ENCODE results near the gene OSBPL3.

The OSBPL3 gene

DNA sequence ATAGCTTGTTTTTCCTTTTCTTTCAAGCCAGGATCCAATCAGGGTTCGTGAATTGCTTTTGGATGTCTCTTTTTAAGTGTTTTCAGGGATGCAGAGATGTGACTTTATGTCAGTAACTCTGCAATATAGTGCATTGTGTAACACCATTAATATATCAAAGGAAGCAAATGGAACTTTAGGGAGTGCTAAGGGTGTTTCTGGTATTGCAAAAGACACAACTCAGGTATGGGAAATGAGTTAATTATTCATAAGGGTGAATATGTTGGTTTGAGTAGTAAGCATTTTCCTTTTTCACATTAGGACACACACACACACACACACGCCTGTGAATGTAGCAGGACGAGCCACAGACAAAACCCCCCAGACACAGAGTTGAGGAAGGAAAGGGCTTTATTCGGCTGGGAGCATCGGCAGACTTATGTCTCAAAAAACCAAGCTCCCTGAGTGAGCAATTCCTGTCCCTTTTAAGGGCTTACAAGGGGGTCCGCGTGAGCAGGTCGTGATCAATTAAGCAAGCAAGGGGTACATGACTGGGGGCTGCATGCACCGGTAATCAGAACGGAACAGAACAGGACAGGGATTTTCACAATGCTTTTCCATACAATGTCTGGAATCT lies 190.9 kb downstream of the OSBPL3 start:
- no peak for DNase-seq

DNA sequence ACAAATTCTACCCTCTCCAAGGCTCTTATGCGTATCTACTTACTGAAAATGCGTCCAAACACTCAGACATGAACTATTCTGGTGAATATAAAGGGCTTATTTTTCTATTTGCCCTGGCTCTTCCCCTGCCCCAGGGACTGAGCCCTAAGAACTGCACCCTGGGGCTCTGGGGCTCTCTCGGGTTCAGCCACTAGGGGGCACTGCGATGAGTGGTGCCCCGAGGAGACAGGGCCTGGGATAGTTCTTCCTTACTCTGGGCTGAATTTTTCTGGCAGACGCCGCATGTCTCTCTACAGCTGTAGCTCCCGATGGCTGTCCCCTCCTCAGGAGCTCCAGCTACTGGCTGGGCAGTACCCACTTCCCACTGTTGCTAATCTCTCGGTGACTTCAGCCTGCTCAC lies 191.9 kb downstream of the OSBPL3 start:
- DNase-seq, result no peak

DNA sequence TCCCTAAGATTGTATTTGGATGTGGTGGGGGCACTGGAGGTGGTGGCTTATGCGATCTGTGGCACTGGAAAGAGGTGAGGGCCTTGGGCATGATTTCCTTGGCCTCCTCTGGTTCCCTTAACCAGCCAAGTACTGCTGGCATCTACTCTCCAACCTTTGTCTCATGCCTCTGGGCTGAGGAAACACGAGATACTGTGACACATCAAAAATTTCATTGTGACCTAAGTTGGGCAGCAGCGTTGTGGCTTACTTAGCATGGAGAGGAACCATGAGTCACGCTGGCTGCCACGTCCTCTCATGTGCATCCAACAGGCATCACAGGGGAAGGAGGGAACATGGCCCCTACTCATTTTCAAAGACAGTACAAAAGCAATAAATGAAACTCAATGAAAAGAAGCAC lies 193.0 kb downstream of the OSBPL3 start:
- DNase-seq, result no peak

DNA sequence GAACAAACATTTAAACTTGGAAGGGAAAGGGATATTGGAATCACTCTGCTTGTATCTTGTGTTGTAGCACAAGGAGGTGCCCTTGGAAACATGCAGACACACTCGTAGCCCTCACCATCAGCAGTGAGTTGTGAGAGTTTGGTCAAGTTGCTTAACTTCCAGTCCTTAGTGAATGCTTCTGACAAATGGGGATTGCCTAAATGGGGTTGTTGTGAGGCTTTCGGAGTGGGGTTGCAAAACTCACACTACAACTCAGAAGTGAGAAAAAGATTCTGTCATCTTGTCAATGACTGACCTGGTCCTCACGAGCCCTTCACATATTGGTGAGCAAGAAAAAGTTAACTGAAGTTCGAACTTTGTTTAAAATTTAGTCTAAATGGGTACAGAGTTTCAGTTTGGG lies 193.7 kb downstream of the OSBPL3 start:
- no peak for DNase-seq

DNA sequence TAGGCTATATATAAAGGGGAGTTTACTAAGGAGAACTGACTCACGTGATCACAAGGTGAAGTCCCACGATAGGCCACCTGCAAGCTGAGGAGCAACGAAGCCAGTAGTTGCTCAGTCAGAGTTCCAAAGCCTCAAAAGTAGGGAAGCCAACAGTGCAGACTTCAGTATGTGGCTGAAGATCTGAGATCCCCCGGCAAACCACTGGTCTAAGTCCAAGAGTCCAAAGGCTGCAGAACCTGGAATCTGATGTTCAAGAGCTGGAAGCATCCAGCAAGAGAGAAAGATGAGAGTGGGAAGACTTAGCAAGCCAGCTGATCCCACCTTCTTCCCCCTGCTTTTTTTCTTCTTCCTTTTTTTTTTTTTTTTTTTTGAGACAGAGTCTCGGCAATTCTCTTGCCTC lies 195.7 kb downstream of the OSBPL3 start:
- DNase-seq, result no peak

DNA sequence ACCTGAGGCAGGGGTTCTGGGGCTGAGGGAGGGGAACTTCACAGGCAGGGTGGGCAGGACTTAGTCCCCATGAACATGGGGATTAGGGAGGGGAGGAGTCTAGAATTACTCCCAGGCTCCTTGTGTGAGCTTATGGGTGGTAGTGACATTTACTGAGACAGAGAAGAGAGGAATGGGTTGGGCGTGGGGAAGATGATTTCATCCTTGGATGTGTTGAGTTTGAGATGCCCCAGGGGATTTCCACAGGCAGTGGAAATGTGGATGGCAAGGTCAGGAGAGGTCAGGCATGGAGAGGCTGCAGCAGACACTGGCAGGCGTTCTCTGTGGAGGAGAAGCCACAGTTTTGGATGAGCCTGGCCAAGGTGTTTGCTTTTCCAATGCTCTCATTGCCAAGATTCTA lies 196.3 kb downstream of the OSBPL3 start:
- no peak for DNase-seq

DNA sequence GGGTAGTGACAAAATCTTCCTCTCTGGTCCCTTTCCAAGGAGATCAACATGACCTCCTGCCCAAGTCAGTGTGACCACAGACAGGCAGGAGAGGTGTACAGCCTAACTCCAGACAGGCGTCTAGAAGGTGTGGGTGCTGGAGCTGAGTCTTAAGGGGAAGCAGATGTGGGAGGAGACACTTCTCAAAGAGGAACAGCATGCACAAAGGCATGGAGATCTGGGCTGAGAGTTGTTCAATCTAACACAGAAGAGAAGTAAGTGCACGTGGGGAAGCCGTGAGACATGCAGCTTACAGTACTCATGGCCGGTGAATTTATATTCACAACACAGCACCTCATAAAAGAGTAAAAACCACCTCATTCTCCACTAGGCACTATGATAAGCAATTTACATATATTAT lies 198.9 kb downstream of the OSBPL3 start:
- no peak for DNase-seq

DNA sequence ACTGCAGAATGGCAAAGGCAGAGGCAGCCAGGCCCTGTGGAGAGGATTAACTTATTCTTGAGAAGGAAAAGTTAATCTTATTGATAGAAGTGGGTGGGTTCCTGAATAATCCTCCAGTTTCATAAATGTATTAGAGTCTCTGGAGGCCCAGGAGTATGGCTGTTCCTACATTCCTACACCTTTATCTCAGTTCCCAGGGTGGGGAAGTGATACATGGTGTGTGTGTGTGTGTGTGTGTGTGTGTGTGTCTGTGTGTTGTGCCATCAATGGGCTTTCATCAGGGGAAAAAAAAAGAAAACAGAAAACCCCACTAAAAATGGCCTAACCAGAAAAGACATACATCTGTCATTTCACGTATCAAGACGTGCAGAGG lies 200.7 kb downstream of the OSBPL3 start:
- DNase-seq, result no peak

DNA sequence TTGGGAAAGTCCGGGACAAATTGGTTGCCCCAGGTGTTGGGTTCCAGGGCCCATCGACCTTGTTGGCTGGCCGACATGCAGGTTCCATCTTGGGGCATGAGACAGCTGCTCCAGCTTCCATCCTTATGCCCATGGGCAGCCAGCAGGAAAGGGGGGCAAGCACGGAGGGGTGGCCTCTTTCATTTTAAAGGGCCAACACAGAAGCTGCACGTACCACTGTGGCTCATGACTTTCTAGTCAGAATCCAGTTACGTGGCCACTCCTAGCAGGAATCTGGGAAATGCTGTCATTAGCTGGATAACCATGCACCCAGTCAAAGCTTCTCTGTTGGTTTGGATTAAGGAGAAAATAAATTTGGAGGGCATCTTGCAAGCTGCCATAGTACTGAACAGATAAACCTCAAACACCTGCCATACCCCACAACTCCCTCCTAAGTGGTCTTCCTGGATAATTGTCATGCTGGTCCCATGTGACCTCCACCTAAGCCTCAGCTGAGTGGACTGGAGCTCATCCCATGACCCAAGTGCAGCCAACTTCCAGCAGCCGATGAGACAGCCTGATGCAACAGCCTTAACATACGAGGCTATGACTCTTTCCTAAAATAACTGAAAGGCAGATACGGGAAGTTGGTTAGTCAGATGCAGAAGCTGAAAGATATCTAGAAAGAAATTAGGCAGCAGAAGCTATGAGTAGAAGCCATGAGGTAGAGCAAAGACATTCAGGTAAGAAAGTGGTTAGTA lies 201.3 kb downstream of the OSBPL3 start:
- no peak for DNase-seq

DNA sequence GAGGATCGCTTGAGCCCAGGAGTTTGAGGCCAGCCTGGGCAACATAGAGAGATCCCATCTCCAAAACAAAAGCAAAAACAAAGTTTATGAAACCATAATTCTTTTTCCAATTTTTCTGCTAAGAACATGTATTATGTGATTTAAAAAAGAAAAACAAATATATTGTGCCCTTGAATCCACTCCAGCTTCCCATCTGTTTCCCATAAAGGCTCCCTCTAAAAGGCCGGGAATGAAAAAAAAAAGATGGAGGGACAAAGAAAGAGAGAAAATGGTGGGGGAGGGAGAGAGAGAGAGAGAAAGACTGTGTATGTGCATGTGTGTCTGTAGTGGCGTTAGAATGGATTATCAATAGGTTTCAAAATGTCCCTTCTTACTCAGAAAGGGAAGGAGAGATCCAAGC lies 202.2 kb downstream of the OSBPL3 start:
- DNase-seq, result no peak

DNA sequence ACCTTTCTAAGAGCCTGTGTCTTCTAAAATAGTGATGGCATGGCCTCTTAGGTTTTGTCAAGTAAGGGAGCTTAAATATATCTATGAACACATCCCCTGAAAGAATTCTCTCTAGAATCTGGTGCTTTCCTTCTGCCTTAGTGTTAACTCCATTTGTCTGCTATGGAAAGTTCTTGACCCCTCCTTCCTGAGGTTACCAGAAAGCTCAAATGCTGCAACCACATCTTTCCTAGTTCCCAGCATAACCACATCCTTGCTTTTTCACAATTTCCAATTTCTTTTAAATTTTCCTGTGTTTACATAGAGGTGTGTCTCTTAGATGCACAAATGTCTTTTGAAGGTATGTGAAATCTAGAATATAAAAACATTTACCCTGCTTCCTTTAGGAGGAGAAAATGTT lies 206.3 kb downstream of the OSBPL3 start:
- no peak for DNase-seq

DNA sequence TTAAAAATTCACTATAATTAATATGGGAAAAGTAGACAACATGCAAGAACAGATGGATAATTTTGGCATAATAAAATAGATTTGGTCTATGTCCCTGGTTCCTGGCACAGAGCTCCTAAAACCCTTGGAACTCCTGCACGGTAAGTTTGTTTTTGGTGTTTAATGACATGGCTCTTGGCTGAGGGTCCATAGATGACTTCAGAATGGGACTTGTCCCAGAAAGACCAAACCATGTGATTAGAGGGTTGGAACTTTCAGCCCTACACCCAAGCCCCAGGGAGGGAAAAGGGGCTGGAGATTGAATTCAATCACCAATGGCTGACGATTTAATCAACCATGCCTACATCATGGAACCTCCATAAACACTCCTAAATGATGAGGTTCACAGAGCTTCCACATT lies 210.1 kb downstream of the OSBPL3 start:
- no peak for DNase-seq

DNA sequence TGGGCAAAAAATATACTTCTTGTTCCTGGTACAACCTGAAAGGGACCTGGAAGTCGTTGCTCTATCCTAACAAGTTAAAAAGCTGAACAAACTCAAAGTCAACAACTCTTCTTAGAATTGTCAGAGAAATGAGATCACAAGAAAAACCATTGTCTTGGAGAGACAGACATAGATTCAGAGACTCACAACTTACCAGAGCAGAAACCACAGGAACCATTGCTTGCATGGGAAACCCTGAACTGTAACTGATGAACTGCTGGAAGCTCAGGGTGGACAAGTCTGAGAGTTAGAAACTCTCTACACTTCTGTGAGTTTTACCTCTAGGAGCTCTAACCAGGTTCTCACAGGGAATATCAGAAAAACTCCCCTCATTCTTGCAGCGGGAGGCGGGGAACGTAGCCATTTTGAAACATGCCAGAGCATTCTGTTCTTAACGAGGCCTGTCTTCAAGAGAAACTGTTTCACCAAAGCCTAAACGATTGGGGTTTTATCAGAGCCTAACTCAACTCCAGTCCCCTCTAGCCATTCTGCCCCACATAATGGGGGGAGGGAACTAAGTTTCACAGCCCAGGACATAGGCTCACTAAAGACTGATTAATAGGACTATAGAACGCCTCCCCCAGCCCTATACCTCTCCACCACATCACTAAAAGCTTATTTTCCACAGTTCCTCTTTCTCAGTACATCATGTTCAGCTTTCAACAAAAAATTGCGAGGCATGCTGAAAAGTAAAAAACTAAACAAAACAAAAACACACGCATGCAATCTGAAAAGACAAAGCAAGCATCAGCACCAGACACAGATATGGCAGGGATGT lies 210.8 kb downstream of the OSBPL3 start:
- DNase-seq, result no peak

DNA sequence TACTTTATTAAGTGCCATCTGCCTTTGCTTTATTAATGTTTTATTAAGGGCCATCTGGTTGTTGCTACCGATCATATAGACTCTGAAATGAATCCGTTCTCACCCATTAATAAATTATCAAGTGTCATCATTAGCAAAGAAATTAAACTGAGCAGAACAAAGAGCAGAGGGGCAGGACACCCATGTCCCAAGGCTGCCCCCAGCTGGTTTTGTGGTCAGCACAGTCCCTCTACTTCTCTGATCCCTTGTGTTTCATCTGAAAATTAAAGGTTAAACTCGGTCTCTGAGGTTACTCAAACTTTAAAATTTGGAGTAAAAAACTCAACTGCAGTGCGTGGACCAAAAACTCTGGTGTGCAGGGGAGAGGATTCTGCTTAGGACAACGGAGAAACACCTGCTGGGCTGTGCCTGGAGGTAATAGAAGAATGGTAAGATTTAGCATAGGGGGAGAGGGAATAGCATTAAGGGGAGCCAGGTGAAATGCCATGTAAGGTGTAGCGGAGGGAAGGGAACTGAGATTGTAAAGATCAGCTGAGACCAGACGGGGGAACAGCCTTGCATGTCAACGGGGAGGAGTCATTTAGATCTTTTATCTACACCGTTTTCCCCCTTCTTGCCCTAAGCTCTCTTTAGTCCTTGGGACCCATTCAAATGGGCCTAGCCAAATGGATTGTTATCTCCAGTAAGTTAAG lies 212.0 kb downstream of the OSBPL3 start:
- no peak for DNase-seq

DNA sequence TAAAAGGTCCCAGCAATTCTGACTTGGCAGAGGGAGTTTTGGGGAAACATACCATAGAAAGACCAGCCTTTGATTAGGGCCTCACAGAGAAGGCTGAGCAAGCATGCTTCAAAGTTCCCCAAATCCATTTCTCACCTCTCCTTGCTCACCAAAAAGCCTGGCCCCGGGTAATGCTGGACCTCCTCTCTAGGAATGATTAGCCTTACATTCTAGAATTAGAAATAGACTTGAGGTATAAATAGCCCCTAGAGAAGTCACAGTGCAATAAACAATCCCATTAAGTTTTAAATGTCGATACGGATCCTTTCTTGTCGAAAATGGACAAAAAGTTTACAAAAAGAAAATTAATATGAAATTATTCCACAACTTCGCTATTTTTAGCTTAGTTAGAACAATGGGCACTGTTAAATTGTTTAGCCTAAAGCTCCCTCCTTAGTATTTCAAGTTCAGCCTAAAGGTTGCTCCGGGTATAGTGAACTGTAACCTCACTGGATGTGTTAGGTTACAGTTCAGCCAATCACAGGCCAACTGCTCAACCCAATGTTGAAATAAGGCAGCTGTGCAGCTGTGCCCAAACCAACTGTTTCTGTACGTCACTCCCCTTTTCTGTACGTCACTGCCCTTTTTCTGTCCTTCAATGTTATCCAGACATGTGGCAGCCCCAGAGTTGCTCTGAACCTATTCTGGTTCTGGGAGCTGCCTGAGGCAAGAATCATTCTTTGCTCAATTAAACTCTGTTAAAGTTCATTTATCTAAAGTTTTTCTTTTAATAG lies 214.8 kb downstream of the OSBPL3 start:
- DNase-seq, result no peak

DNA sequence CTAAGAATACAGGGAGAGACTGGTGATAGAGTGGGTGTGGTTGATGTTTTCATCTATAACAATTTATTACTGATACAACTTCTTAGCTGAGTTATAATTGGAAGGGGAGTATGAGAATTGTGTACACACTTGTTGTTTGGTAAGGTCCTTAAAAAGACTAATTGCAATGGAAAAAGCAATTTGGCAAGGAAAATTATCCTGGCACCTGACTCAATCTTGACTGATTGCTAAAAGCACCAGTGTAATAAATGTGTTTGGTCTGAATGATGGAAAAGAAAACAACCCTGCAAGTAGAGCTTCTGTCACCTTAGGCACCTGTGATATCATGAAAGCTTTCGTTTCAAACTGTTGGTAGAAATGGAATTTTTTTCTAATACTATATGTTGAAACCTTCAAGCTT lies 216.0 kb downstream of the OSBPL3 start:
- no peak for DNase-seq

DNA sequence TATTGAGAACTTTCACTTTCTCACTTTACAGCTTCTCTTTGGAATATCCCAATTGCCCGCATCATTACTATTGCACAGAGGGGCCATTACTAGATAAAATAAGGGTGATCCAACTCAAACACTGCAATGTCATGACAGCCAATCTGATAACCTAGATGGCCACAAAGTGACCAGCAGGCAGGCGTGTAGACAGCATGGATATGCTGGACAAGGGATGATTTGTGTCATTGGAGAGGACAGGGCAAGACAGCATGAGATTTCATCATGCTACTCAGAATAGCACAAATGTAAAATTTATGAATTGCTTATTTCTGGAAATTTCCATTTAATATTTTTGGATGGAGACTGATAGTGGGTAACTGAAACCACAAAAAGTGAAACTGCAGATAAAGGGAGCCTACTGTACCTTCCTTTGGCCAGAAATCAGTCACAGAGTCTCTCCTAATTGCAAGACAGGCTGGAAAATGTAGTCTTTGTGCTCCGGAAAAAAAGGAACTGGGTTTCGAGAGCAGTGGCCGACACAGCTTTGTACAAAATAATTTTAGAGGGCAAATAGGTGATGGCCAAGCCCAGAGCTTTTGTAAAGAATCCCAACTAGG lies 216.6 kb downstream of the OSBPL3 start:
- no peak for DNase-seq

DNA sequence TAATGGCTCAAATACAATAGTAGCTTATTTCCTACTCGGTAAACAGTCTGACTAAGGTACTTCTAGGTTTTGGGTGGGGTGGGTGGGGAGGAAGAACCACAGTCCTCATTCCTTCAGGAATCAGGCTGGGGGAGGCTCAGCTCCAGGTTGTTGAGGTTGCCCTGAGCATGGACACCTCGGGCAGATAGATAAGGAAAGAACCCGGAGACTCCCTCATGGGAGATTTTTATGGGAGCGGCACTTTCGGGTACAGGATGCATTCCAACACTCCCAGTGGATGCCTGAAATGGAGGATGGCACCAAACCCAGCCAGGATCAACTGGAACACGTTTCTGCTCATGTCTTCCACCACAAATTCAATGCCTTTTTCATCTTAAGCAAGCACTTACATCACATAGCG lies 217.2 kb downstream of the OSBPL3 start:
- no peak for DNase-seq

DNA sequence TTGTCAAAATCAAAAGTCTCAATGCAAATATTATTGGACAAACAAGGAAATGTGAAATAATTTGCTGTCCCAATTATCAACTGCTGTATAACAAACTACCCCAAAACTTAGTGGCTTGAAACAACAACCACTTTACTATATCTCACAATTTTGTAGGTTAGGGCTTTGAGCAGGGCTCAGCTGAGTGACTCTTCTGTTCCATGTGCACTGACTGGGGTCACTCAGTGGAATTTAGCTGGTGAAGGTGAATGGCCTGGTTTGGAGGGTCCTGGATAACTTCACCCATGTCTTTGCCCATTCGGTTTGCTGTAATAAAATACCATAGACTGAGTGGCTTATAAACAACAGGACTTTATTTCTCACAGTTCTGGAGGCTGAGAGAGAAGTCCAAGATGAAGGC lies 219.0 kb downstream of the OSBPL3 start:
- DNase-seq, result no peak

DNA sequence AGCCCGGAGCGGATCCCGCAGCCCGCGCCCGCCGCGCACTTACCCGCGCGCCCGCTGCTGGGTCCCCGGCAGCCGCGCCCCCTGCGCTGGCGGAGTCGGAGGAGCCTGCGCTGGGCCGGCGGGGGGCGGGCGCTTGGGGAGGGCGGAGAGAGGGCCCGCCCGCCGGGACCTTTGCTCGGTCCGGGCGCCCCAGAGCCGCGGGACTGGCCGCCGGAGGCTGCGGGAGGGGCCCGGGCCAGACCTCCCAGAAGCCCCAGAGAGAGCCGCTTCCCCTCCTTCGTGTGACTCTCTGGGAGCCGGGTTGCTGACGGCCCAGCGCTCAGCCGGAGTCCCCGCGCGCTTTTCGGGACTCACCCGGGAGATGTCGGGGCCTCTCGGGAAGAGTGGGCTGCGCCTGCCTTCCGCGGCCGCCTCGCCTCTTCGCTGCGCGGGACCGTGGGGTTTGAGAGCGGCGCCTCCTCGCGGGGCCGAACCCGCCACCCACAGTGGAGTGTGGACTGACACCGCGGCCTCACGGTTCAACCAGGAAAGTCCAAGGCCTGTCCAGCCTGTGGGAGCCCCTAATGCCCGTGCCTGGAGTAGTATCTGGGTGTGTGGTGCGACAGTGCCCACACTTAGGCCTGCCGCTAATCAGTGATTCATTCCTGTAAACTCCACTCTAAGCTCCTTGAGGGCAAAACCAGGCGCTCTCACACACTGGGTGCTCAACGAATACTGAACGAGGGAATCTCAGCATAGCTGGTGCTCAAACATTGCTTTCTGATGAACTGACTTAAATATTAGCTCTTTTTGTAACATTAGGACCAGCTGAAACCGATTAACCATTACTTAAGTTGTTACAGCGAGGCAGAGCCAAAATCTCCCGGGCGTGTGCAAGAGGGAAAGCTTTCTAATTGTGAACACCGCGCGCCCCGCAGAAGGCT lies 222.4 kb downstream of the OSBPL3 start, which contains the start of gene GSDME:
GSDME (minus strand) TSS at position 112 of the 923 bp plus-strand sequence. CDS start 7,690 bp downstream, outside the sequence.
- peak in 1 of 2 experiments; percentile 24 for DNase-seq

Measured in NCI-H1930 (cell line).